Kidney (tissue), 14 donors: Measurements from ENCODE around the gene ACVR1C. TPM values are rescaled to one million over a fixed set of nuclear protein-coding genes. Genes with fewer than 3 reads are reported as not detected.

Experiments used
- DNase-seq, 5 donors: peaks; one replicate each; pipeline ENCODE4 v3.0.0-alpha.2; 2013 to 2020
- FAIRE-seq: peaks from 2 replicates; lab custom pipeline; 2012; peaks lifted over from hg19 to GRCh38; lab: Jason Lieb, UNC
- H3K27ac ChIP-seq, 2 donors: one replicate each; pipeline ENCODE4 v1.7.0; 2013; ENCODE audit warnings: low read depth in 2 of 2, low read length in 2 of 2, inconsistent platforms in 1 of 2
- H3K27me3 ChIP-seq: one replicate; pipeline ENCODE4 v1.7.1; 2013; ENCODE audit warnings: low read length, inconsistent platforms; ENCODE audit not compliant: control insufficient read depth, insufficient read depth
- H3K36me3 ChIP-seq, 3 donors: one replicate each; pipeline versions ENCODE4 v1.7.0 to v1.7.1; 2013; ENCODE audit warnings: low read length in 3 of 3, control low read depth in 1 of 3, inconsistent platforms in 1 of 3; ENCODE audit not compliant: insufficient read depth in 3 of 3, control insufficient read depth in 2 of 3
- H3K4me1 ChIP-seq, 3 donors: one replicate each; pipeline versions ENCODE4 v1.7.0 to v1.7.1; 2013; ENCODE audit warnings: low read length in 3 of 3, inconsistent platforms in 1 of 3, low read depth in 1 of 3; ENCODE audit not compliant: control insufficient read depth in 2 of 3, insufficient read depth in 2 of 3
- H3K4me3 ChIP-seq, 3 donors: one replicate each; pipeline versions ENCODE4 v1.7.0 to v1.8.1; 2013; ENCODE audit warnings: low read length in 3 of 3, control low read depth in 1 of 3, inconsistent platforms in 1 of 3
- H3K9ac ChIP-seq, 3 donors: one replicate each; pipeline versions ENCODE4 v1.7.0 to v1.7.1; 2013; ENCODE audit warnings: low read length in 3 of 3, control low read depth in 1 of 3, inconsistent platforms in 1 of 3
- H3K9me3 ChIP-seq, 3 donors: one replicate each; pipeline versions ENCODE4 v1.7.0 to v1.7.1; 2013; ENCODE audit warnings: low read length in 3 of 3, control low read depth in 1 of 3, inconsistent platforms in 1 of 3; ENCODE audit not compliant: control insufficient read depth in 2 of 3, insufficient read depth in 1 of 3
- intact Hi-C: fragments of 100-400 bp; cut with DNase I; formaldehyde crosslinking; loops from one replicate; pipeline ENCODE4 v1.11.1; 2022
- polyA plus RNA-seq: library from polyadenylated mRNA; stranded (reverse); fragments of 350-450 nt; fragmentation: Illumina TruSeq; extraction: RNeasy Lipid Tissue Mini Kit (QIAGEN cat#74804); gene quantifications from one replicate; pipeline ENCODE4 v1.2.3, GENCODE V29; 2014; ENCODE audit warnings: low read depth, low replicate concordance; ENCODE audit not compliant: insufficient read depth
- total RNA-seq: library from RNA; stranded (reverse); fragmentation: NEBNext Ultra II Directional; extraction: Animal tissue kit (Norgen Biotek cat#: 25700); gene quantifications from one replicate; pipeline ENCODE4 v1.2.1, GENCODE V29; 2021
- TF ChIP-seq, protein P1 (sequence below): IDR thresholded peaks from 3 replicates; pipeline ENCODE4 v1.5.1; 2012; ENCODE audit warnings: mild to moderate bottlenecking, moderate library complexity, borderline replicate concordance; ENCODE audit not compliant: insufficient read depth; ENCODE audit errors: extremely low read depth
- donor health status: control.
- donor health status: control.
- donor health status: control.
- donor health status: control.
- donor health status: control.
- donor health status: DM: yes; HTN: yes; CAD: no.
- donor health status: Normal renal cell carcinoma (clear cell type).

The ACVR1C gene
- total and polyA plus RNA-seq, 2 donors from 2014 or later: 0.28 to 0.79 TPM

DNA sequence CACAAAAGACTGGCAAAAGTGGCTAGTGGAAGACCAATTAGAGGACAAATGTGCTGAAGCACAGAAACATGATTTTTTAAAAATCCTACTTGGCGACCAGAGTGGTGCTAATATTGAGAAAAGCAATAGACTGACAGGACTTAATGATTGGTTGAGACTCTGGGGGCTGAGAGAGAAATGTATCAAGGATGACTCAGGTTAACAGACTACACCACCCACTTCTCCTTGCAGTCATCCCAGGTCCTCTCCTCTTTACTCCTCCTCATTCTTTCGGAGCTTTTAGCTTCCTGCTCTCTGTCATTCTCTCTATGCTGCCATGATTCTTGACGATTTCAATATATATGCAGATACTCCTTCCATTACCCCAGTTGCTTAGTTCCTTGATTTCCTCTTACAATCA lies 130.2 kb downstream of the ACVR1C start:
- DNase-seq (no peak), FAIRE-seq (no peak)
- TF ChIP-seq, protein P1, sequence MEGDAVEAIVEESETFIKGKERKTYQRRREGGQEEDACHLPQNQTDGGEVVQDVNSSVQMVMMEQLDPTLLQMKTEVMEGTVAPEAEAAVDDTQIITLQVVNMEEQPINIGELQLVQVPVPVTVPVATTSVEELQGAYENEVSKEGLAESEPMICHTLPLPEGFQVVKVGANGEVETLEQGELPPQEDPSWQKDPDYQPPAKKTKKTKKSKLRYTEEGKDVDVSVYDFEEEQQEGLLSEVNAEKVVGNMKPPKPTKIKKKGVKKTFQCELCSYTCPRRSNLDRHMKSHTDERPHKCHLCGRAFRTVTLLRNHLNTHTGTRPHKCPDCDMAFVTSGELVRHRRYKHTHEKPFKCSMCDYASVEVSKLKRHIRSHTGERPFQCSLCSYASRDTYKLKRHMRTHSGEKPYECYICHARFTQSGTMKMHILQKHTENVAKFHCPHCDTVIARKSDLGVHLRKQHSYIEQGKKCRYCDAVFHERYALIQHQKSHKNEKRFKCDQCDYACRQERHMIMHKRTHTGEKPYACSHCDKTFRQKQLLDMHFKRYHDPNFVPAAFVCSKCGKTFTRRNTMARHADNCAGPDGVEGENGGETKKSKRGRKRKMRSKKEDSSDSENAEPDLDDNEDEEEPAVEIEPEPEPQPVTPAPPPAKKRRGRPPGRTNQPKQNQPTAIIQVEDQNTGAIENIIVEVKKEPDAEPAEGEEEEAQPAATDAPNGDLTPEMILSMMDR: no peak
- Histone ChIP-seq H3K36me3 (no peaks in the 10 kb centered on the region), H3K9me3 (no peaks in the 10 kb centered on the region), H3K27ac (no peak overlapping the region), H3K27me3 (no peaks in the 10 kb centered on the region), H3K4me1 (no peaks in the 10 kb centered on the region), H3K4me3 (no peak overlapping the region), H3K9ac (no peak overlapping the region)
- intact Hi-C loops: no loop called here

DNA sequence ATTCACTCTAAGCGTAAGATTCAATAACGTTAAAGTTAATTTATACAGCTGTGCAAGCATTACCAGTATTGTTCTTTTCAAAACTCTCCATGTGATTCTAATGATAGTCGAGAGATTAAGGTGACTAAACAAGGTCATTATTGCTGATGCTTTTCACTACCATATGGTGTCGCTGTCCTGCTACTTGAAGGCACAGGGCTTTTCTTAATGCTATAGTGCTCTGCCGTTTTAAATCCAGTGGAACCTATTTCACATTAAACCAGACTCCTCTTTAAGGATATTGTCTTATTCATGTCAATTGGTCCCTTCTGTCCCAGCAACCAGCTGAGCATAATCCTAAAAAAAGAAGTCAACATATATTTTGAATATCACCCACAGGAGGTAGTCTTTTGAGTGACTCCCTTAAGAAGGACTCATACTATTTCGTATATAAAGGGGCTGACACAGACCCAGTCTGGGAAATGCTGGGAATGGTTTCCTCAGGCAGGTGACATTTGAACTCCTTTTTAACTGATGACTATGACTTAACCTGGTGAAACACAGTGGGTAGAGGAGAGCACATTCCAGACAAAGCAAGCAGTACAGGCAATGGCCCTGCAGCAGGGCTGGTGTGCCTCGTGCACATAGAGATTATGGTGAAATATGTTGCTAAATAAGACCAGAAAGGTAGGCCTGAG lies 130.9 kb downstream of the ACVR1C start:
- H3K9me3 ChIP-seq: no peaks in the 10 kb centered on the region
- H3K27ac ChIP-seq: no peak overlapping the region
- no peak overlapping the region for H3K4me3 ChIP-seq
- TF ChIP-seq, protein P1: peak; percentile 67
- no peaks in the 10 kb centered on the region for H3K4me1 ChIP-seq
- no peaks in the 10 kb centered on the region for H3K27me3 ChIP-seq
- H3K36me3 ChIP-seq: no peaks in the 10 kb centered on the region
- DNase-seq: peak in 2 of 5 donors; percentile 20 to 32
- intact Hi-C loops: no loop called here
- peak; percentile 81 for FAIRE-seq
- no peak overlapping the region for H3K9ac ChIP-seq

DNA sequence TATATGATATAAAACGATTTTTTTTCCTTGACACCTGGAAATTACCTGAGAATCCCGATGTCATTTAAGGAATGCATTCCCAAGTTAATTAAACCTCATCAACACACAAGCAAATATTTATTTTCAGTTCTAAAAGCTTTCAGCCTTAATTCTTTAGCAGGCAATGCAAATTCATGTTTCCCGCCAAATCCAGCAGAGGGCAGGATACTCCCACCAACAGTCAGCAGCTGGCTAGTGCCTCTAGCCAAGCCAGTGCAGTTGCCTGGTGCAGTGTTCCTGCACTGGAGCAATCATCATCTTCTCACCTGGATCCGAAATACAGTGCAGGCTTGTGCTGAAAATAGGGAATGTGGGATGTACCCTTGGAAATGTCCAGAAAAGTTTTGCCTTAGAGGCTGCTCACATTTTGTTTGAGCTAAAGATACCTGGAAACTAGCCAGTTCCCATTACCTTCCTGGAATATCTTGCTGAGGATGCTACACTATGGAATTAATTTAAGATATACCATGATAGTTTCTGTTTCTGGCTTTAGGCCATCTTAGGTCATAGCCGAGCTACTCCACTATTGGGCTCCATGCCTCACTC lies 136.4 kb downstream of the ACVR1C start:
- TF ChIP-seq, protein P1: peak; percentile 81
- H3K27me3 ChIP-seq: no peaks in the 10 kb centered on the region
- no peak overlapping the region for H3K27ac ChIP-seq
- H3K4me3 ChIP-seq: no peak overlapping the region
- peak; percentile 37 for FAIRE-seq
- intact Hi-C loops: no loop called here
- no peaks in the 10 kb centered on the region for H3K9me3 ChIP-seq
- no peak overlapping the region for H3K9ac ChIP-seq
- H3K36me3 ChIP-seq: no peaks in the 10 kb centered on the region
- peaks cover 0 to 10% (median 4%) of the 10 kb centered on the region in 3 donors for H3K4me1 ChIP-seq
- DNase-seq: peak; percentile 67 to 83 (median 70)
